Pulmonary artery endothelial cell (primary cell): ENCODE data around the gene LAMB1. TPM values are rescaled to one million over a fixed set of nuclear protein-coding genes. Genes with fewer than 3 reads are reported as not detected.
"Not testable (repeated sequence)": the region's sequence is repeated elsewhere in the genome, so short reads cannot be mapped to it uniquely, and the experiment has no call there.

Experiments used
- DNase-seq: peaks from one replicate; pipeline ENCODE4 v3.0.0-alpha.2; 2011; ENCODE audit warnings: low read depth, low spot score
- total RNA-seq: library from RNA; depleted of rRNA; stranded (reverse); fragments of >200 nt; gene quantifications from 2 replicates; pipeline ENCODE4 v1.2.3, GENCODE V29; 2014

LAMB1 gene
- total RNA-seq = 542 and 685 TPM in 2 replicates

DNA sequence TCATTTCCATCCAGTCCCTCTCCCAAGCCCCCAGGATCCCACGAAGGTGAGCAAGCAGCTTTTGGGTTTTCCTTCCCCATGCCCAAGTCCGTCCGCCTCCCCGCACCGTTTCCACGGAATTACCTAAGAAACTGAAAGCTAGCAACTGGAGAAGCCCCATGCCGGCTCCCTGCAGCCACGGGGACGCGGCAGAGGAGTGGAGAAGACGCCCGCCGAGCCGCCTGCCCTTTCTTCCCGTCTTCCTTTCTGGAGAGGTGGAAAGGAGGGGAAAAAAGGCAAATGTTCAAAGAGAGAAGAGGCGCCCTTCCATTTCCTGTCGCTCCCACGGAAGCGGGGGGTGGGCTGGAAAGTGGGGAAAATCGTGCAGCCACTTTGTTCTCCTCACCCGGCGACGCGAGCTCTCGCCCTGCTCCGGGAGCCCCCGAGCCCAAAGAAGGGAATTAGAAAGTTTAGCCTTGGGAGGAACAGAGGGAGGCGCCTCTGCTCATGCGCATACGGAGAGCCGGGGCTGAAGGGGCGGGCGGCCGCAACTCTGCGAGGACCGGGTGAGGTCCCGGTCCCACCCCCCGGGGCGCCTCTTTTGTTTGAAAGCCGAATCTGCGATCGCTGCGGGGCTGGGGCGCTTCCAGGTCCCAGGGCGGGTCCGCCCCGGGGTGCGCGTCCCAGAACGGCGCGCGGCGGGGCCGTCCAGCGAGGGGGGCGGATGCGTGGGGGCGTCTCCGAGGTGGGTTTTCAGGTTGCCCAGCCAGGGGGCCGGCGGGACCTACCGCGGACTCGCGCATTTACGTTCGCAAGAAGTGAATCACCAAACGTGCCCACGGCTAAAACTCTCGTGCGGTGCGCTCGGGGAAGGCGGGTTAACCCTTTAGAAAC is at the start of gene LAMB1:
Gene LAMB1, minus strand, starts transcription at position 436 of the 873 bp plus-strand sequence. Its CDS starts 276 bp downstream, at position 160.
- no peak for DNase-seq

DNA sequence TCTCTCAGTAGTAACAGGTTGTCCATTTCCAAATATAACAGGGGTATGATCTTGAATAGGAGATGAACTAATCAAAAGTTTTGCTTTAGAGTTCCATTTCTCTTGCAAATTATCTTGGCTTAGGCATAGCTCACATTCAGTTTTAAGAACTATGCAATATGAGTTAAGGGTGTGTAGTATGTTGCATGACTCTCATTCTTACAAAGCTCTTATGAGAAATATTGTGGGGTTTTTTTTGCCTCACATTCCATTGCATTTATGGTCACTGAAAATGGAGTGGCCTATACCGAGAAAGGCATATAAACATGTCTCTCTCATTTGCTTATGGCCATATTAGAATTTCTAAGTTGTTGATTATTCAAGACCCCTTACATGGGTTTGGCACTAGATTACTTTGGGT is 48.5 kb upstream of the LAMB1 start:
- DNase-seq = no peak

- no peak for DNase-seq
Observed at GRCh38 chr7:108049962-108050361, 47.0 kb upstream of the LAMB1 start.

- no peak for DNase-seq
Observed at GRCh38 chr7:108048422-108048821, 45.5 kb upstream of the LAMB1 start.

GRCh38 chr7:108046952-108047506 is 44.1 kb upstream of the LAMB1 start:
- no peak for DNase-seq

DNA sequence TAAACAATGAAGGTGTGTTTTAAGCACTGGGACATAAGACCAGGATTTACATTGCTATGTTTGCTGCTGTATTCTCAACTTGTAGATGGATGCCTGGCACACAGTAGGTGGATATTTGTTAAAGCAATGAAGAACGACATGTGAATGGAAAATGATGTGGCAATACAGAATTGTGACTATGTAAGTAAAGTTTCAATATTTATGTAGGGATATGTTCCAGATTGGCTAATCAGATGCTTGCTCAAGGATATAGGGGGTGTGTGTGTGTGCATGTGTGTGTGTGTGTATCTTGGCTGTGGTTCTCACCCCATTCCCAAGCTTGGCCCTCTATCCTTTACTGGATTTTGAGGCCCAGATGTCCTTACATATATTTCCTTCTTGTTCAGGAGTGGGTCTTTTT is 42.7 kb upstream of the LAMB1 start:
- DNase-seq = no peak

DNA sequence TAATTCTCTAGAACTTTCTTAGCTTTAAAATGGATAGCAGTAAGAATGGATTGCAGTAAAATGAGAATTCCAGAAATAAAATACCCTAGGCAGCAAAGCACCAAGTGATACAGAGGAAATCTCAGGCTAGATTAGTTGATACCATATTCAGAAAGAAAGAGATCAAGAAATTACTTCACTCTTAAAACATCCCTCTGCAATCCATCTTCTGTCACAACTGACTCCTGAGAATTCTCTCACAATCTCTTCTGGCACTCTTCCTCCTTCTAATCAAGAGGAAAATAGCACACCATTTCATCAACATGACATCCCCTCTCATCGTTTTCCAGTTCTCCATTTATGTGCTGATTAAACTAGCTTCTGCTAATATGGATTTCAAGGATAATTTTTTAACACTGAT is 42.2 kb upstream of the LAMB1 start:
- no peak for DNase-seq

GRCh38 chr7:108044345-108044744 is 41.4 kb upstream of the LAMB1 start:
- no peak for DNase-seq

DNA sequence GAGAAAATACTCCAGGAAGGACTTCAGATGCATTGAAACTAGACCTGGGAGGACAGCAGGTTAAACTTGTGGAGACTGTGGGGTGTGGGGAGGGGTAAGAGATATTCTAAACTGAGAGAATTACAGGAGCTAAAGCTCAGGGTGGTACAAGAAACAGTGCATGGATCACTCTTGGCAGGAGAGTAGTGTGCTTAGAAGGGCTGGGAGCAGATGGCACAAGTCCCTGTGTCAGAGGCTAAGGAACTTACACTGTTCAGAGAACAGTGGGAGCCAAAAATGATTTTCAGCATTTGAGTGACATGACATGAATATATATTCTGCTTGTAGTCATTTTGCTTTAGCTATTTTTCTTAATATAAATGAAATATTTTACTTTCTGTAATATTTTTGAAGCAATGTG is 36.0 kb upstream of the LAMB1 start:
- DNase-seq = no peak

- no peak for DNase-seq
Observed at GRCh38 chr7:108037741-108038140, 34.8 kb upstream of the LAMB1 start.

DNA sequence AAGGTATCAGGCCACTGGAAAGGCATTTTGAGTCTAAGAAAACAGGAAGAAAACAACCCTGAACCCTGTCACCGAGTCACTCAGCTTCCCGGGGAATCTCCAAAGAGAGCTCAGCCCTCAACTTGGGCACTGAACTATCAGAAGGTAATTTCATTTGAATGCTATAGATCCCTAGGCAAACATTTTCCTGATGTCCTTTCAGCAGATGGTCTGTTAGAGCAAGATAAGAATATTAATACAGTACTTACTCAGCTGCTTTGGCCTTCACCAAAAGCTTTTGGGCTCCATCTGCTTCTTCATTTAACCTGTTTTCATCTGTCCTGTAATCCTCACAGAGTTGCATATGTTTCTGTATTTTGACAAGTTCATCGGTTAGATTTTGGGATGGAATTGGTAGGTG is 34.2 kb upstream of the LAMB1 start:
- DNase-seq = no peak

DNA sequence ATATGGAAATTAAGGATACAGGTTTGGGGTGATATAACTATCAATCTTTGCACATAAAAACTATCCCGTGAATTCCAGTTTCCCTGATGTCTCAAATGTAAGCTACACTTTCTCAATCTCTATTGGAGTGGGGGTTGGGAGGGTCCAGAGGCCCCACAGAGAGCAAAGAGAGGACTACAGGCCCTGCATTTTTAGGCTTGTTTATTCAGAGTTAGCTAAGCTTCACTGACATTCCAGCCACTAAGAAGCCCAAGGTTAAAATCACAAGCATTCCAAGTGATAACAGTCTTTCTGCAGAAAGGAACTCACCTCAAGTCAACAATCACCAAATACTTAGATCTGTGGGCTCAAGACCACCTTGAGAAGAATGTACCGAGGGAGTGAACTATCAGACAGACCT is 31.6 kb upstream of the LAMB1 start:
- no peak for DNase-seq

- DNase-seq = no peak
Observed at GRCh38 chr7:108033776-108034497, 31.0 kb upstream of the LAMB1 start.

- DNase-seq = not testable (repeated sequence)
Observed at GRCh38 chr7:108033309-108033708, 30.3 kb upstream of the LAMB1 start.

GRCh38 chr7:108030516-108030915 is 27.6 kb upstream of the LAMB1 start:
- no peak for DNase-seq

DNA sequence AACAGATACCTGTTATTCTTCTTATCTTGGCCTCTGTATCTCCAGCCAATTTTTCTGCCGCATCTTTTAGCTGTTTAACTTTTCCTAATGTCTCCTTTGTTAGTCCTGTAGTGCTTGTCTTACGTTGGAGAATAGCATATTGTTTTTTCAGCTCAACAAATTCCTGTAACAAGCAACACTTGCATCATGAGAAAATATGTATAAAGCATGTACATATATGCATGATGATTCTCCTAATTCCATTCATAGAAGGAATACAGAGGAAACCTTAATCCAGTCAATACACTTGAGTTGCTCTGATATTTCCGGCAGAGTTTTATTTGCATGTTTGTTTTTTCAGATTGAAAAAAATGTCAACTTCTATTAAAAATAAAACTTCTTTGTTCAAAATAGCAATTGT is 26.1 kb upstream of the LAMB1 start:
- DNase-seq = no peak

DNA sequence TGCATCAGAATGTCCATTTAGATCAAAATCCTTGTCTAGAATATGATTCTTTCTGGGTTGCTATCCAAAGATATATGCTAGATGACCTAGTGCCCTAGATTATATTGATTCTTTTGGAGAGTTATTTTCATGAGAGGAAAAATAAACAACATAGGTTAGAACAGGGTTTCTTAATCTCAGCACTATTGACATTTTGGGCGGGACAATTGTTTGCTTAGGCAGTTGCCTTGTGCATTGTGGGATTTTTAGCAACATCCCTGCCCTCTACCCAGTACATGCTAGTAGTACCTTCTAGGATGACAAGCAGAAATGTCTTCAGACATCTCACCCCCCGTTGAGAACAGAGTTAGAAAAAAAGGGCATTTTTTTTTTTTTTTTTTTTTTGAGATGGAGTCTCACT is 25.1 kb upstream of the LAMB1 start:
- no peak for DNase-seq

- DNase-seq = no peak
Observed at GRCh38 chr7:108027239-108027638, 24.3 kb upstream of the LAMB1 start.

DNA sequence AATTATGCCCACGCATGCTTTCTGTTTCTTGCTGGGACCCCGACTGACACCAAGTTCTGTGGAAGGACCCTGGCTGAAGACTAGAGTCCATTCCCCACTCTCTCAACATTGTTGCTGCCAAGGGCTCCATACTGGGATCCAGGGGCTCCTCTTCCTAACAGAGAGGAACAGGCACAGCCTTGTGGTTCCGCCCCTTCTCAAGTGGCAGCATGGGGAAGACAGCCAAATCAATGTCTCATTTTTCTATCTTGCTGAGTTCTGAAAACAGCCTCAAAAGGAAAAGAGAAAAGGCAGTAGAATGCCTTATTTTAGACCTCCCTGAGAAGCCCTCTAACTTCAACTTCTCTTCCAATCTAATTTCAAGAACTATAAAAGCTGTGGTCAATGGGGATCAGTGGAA is 23.7 kb upstream of the LAMB1 start:
- DNase-seq = no peak

DNA sequence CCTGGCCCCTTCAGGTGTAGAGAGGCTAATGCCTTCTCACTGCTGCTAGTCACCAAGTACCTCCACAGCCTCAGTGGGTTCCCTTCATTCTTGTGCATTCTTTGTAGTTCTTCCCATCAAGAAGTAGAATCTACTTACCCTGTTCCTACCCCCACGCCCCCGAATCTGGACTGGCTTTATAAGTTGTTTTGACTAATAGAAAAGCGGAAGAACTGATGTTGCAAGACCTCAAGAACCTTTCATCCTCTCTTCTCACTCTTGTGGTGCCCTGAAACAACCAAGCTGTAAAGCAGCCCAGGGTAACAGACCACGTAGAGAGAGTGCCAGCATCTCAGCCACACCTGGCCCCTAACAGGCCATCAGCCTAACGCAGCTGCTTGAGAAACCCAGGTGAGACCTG is 23.2 kb upstream of the LAMB1 start:
- no peak for DNase-seq

- no peak for DNase-seq
Observed at GRCh38 chr7:108024538-108024937, 21.6 kb upstream of the LAMB1 start.

- DNase-seq = no peak
Observed at GRCh38 chr7:108020585-108020984, 17.6 kb upstream of the LAMB1 start.
